GM21786 (cell line): ENCODE results near the gene TAF10.

ENCODE experiments used
- ATAC-seq: cut with Tn5 transposase; IDR thresholded peaks from one replicate; pipeline ENCODE4 v1.9.1; 2021; ENCODE audit not compliant: unreplicated experiment

Gene TAF10

GRCh38 chr11:6640985-6641701, 29.1 kb upstream of the TAF10 start:
- ATAC-seq, result no peak

- no peak for ATAC-seq
These were observed 28.3 kb upstream of the TAF10 start for GRCh38 chr11:6640036-6640984.

- no peak for ATAC-seq
These were observed 26.4 kb upstream of the TAF10 start for GRCh38 chr11:6638429-6638828.

GRCh38 chr11:6637871-6638270, 25.9 kb upstream of the TAF10 start:
- ATAC-seq, result no peak

GRCh38 chr11:6636480-6636879, 24.5 kb upstream of the TAF10 start:
- ATAC-seq, result no peak

GRCh38 chr11:6635082-6635932, 23.3 kb upstream of the TAF10 start:
- ATAC-seq, result no peak

GRCh38 chr11:6634534-6634933, 22.5 kb upstream of the TAF10 start:
- ATAC-seq, result no peak

- ATAC-seq, result no peak
These were observed 21.7 kb upstream of the TAF10 start for GRCh38 chr11:6633422-6634408.

GRCh38 chr11:6632116-6633073, 20.4 kb upstream of the TAF10 start:
- no peak for ATAC-seq

- ATAC-seq, result no peak
These were observed 19.4 kb upstream of the TAF10 start for GRCh38 chr11:6631361-6631890.

GRCh38 chr11:6630632-6631291, 18.7 kb upstream of the TAF10 start:
- ATAC-seq, result no peak

- ATAC-seq, result no peak
These were observed 18.0 kb upstream of the TAF10 start for GRCh38 chr11:6629892-6630631.

GRCh38 chr11:6629573-6629891, 17.5 kb upstream of the TAF10 start:
- no peak for ATAC-seq

- ATAC-seq, result no peak
These were observed 16.5 kb upstream of the TAF10 start for GRCh38 chr11:6628526-6628925.

- ATAC-seq, result peak; percentile 75
These were observed 15.8 kb upstream of the TAF10 start for GRCh38 chr11:6627762-6628241.

GRCh38 chr11:6626971-6627761, 15.2 kb upstream of the TAF10 start:
- no peak for ATAC-seq
